GM04504 (cell line): ENCODE measurements around the gene TXNDC15.
"Not testable (repeated sequence)": the region's sequence is repeated elsewhere in the genome, so short reads cannot be mapped to it uniquely, and the experiment has no call there.

Source experiments
- DNase-seq: peaks from one replicate; pipeline ENCODE4 v3.0.0-alpha.2; 2012; ENCODE audit warnings: low read depth

TXNDC15 gene, protein sequence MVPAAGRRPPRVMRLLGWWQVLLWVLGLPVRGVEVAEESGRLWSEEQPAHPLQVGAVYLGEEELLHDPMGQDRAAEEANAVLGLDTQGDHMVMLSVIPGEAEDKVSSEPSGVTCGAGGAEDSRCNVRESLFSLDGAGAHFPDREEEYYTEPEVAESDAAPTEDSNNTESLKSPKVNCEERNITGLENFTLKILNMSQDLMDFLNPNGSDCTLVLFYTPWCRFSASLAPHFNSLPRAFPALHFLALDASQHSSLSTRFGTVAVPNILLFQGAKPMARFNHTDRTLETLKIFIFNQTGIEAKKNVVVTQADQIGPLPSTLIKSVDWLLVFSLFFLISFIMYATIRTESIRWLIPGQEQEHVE

DNA sequence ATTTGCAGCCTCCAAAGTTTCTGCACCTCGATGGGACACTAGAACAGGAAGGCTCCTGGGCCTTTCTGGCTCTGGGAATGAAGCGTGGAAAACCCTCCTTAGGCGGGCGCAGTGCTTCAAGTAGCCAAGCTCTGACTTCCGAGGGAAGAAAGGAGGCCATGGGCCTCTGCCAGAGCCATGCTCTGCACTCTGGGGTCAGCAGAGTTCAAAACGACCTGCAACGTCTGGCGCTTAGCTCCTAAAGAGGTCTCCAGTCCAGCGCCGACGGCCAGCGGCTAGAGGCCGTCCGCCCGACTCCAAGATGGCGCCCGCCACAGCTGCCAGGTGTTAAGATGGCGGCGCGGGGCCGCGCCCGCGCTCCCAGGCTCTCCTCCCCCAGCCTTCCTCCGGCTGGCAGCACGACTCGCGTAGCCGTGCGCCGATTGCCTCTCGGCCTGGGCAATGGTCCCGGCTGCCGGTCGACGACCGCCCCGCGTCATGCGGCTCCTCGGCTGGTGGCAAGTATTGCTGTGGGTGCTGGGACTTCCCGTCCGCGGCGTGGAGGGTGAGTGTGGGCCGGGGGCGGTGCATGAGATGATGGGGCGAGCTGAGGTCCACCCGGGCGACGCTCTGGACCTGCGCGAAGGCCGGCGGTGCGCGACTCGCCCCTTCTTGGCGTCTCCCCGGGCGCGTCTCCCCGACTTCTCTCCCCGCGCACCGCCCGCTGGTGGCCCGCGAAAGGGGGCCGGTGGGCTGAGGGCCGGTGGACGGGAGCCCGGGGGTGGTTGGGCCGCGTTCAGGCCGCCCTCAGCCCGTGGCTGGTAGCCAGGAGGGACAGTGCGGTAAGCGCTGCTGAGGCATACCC is at the start of gene TXNDC15:
TSS of gene TXNDC15 (plus strand) at position 385 of the 844 bp plus-strand sequence. CDS start at position 442, 57 bp downstream.
- peak; percentile 72 for DNase-seq

DNA sequence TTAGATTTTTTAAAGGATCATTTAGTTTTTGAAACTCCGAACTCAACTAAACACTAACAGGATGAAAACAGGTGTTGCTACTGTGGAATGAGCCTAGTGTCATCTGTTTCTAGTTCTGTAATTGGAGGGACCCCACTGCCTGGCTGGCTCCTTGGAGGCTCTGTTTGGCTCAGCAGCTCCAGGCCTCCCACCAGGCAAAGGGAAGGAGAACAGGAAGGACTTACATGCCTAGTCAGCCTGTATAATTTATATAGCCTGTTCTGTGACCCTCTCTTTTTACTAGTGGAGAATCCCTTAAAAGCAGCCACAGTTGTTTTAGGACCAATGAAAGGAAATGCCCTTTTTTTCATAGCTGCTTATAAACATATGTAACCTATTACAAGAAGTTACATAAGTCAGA is 49.5 kb upstream of the TXNDC15 start:
- DNase-seq: no peak

DNA sequence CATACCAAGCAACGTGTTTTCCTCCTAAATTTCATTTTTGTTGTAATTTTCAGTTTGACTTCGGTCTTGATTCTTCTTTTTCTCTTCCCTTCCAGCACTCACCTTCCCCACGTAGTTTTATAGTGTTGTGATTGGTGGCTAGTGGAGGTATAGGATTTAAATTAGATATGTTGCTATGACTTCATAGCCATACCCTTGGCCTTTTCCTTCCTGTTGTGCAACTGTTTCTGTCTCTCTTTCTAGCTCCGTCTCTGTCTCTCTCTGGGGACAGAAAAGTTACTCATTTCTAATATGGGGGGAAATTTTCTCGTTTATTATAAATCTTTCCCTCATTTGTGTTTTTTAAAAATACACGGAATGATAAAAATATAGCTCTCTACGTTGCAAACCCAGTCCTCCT is 49.0 kb upstream of the TXNDC15 start:
- no peak for DNase-seq

DNA sequence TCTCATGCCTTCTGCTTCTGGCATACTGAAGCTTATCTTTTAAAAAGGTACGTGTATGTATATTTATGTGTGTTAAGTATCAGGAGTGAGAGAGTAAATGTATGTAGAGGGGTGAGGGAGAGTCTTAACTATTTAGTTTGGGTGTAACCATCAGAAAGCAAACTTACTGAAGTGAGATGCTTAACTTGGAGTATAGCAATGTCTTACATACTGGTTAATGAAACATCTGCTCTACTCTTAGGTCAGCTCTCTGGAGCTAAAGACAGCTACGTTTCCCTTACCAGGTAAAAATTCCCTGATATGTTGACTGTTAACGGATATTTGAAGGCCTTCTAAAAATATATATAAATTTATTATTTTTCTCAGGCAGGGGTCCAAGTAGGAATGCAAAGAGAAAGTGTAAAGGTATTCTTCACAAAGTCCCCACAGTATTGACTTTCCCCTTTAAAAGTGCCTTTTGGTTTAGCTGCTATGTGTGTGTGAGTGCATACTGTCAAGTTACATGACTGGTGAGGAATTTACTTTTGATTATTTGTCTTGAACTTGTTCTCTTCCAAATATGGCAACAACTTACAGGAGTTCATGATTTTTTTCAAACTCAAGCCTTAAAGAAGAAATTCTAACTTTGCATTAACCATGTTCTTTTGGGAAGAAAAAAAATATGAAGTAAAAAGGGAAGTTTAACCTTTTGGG is 40.7 kb upstream of the TXNDC15 start:
- DNase-seq: no peak

DNA sequence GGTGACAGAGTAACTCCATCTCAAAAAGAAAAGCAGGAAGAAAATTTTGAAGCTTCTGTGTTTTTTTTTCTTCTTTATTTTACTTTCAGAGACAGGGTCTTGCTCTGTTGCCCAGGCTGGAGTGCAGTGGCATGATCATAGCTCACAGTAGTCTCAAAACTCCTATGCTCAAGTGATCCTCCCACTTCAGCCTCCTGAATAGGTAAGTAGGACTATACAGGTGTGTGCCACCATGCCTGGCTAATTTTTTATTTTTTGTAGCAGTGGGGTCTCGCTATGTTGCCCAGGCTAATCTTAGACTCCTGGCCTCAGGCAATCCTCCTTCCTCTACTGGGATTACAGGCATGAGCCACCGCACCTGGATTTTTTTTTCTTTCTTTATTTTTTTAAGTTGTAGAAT is 38.5 kb upstream of the TXNDC15 start:
- DNase-seq: no peak

DNA sequence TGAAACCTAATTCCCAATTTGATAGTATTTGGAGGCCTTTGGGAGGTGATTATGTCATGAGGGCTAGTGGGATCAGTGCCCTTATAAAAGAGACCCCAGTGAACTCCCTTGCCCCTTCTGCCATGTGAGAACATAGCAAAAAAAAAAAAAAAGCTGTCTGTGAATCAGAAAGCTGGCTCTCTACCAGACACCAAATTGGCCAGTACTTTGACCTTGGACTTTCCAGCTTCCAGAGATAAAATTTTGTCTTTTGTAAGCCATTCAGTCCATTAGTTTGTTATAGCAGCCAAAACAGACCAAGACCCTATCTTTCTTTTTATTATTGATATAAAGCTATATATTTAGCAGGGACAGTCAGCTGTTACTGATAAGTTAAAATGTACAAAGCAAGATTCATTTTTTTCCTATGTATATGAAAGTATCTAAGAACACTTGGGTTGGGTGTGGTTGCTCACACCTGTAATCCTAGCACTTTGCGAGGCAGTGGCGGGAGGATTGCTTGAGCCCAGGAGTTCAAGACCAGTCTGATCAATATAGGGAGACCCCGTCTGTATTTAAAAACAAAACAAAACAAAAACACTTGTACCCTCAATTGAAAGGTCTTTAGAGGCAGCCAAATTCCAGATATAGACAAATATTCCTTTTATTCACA is 36.5 kb upstream of the TXNDC15 start:
- no peak for DNase-seq

DNA sequence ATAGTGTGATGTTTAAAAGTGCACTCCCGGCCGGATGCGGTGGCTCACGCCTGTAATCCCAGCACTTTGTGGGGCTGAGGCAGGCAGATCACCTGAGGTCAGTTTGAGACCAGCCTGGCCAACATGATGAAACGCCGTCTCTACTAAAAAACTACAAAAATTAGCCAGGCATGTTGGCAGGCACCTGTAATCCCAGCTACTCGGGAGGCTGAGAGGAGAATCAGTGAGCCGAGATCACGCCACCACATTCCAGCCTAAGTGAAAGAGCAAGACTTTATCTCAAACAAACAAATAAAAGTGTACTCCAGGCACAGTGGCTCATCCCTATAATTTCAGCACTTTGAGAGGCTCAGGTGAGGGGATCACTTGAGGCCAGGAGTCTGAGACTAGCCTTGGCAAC is 35.8 kb upstream of the TXNDC15 start:
- not testable (repeated sequence) for DNase-seq

DNA sequence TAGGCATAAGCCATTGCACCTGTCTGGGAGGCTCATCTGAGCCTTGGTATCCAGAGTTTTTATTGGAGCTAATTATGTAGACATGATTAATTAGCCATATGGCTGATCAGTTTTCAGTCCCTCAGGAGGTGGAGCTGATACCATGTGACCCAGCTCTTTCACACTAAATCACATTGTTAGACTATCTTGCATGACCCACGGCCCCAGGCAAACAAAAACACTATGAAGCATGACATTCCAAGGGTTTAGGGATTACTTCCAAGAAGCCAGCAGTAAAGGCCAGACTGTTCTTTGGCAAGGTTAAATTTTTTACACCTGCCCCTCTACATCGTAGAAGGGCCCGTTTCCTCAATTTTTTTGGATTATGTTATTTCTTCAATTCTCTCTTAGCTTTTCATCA is 33.4 kb upstream of the TXNDC15 start:
- no peak for DNase-seq

DNA sequence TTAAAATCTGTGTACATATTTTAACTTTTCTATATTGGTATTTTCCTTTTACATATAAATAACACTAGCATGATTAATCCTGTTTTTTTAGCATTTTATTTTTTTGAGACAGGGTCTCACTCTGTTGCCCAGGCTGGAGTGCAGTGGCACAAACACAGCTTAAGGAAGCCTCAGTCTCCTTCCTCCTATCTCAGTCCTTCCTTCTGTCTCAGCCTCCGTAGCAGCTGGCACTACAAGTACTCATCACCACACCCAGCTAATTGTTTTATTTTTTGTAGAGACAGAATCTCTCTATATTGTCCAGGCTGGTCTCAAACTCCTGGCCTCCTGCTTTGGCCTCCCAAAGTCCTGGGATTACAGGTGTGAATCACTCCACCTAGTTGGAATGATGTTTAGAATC is 29.9 kb upstream of the TXNDC15 start:
- DNase-seq: no peak

DNA sequence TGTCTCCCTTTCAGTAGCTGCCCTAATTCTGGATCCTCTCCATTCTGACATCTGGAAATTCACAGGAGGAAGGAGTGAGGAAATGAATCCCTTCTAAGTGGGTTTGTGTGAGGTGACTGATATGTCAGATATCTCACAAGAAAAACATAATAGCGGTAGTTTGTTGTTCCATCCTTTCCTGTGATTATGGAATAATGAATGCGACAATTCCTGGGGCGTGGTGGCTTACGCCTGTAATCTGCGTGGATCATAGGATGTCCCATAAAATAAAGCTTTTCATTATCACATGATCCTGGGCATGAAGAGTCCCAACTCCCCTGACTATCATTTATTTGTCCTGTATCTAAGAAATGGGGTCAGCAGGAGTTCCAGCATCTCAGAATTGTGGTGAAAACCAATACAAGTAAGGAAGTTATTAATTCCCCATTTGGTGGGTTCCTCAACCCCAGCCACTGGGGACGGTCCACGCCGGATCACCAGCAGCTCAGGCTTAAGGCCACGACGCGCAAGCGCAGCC is 28.8 kb upstream of the TXNDC15 start:
- no peak for DNase-seq

DNA sequence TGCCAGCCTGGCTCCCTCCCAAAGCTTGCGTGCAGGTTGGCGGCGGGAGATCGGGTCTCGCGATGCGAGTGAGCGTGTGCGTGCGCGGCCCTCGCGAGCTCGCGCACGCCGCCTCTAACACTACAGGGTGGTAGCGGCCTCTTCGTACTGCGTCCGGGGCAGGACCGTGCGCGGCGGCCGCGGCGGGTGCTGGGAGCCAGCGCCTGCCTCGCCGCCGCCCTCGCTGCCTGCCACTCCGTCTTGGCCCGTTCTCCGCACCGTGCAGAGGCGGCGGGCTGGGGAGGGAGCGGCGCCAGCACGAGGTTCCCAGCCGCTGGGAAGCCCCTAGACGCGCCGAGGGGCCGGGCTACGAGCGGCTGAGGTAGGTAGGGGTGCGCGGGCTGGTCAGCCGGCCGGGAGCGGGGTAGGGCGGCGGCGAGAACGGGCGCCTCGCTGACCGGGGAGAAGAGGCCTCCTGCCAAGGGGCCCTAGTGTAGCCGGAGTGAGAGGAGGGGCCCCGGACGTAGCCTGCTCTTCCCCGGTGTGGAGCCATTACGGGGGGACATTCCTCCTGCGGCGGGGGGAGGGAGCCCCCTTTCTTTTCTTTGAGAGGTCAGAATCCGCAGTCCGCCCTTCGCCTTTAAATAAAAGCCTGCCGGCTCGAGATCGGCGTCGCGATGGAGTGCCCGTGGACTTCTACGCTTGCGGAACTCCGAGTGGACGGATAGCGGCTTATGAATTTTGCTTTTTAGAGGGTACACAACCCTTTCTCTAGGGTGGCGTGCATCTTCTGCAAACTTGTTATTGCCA is 28.1 kb upstream of the TXNDC15 start, which contains the start of gene C5orf24:
TSS of gene C5orf24 (plus strand) at position 117 of the 789 bp plus-strand sequence. CDS start 8,933 bp downstream, outside the sequence.
- DNase-seq: peak; percentile 91

DNA sequence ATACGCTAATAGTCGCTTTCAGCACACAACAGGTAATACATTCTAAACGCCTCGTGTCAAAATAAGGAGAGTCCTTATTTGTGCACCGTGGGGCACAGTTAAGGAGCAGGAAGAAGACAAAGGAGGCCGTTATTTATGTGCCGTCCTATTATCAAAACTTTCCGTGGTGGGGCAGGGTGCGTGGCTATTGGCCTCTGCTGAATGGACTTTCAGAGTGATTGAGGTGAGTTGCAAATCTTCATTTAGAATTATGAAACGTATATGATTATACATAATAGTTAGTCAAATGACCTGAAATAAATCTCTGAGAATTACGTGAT is 27.6 kb upstream of the TXNDC15 start:
- no peak for DNase-seq

DNA sequence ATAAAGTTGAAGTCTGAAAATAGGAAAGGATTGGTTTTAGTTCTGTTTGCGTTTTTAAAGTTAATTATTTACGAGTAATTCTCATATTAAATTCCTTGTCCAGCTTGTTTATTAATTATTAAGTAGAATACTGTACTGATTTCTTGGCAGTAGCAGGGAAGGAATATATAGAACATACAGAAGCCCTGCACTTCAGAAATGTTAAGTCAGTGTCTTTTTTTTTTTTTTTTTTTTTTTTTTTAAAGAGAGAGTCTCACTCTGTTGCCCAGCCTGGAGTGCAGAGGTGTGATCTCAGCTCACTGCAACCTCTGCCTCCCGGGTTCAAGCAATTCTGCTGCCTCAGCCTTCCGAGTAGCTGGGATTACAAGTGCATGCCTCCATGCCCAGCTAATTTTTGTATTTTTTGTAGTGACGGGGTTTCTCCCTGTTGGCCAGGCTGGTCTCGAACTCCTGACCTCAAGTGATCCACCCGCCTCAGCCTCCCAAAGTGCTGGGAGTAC is 24.7 kb upstream of the TXNDC15 start:
- not testable (repeated sequence) for DNase-seq

DNA sequence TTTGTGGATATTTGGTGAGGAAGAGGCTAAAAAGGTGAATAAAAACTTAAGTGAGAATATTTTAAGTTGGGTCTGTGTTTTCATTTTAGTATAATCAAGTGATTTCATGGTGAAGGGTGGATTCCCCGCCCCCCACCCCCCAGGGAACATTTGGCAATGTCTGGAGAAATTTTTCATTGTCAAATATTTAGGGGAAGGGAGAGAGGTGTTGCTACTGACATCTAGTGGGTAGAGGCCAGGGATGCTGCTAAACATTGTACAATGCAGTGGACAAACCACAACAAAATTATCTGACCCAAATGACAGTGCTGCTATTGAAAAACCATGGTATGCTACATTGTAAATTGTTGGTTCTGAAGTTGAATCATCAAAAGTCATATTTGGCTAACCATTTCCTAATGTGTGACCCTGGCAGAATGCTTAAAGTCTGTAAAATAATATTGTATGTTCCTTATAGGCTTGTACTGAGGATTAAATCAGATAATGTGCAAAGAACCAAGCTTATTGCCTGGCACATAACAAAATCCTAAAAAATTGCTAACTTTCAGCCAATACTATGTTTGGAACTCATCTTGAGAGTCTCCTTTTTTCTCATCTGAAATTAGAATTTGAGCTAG is 22.8 kb upstream of the TXNDC15 start:
- no peak for DNase-seq

DNA sequence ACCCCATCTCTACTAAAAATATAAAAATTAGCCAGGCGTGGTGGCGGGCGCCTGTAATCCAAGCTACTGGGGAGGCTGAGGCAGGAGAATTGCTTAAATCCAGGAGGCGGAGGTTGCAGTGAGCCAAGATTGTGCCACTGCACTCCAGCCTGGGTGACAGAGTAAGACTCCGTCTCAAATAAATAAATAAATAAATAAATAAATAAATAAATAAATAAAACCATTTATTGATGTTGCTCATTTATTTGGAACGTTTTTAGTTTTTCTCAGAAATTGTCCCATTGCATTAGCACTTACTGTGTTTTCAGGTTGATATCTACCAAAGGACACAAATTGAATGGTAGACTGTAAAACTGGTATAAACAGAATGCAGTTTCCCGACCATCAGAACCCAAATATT is 17.7 kb upstream of the TXNDC15 start:
- DNase-seq: not testable (repeated sequence)

DNA sequence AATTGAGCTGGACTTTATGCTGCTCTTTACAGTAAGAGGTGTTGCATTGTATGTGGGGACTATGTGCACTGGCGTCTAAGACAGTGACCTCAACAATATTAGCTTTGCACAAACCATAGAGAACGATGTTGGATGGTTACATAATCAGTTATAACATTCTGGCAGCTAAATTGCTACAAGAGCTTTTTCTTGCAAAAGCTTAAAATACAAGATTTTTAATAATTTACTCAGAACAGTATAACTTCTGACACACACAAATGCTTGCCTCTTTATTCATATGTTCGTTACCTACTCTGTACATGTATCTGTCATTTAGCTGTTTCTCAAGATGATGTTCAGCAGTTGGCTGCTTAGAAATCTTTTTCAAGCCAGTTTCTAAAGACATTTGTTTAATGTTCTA is 16.8 kb upstream of the TXNDC15 start:
- no peak for DNase-seq

DNA sequence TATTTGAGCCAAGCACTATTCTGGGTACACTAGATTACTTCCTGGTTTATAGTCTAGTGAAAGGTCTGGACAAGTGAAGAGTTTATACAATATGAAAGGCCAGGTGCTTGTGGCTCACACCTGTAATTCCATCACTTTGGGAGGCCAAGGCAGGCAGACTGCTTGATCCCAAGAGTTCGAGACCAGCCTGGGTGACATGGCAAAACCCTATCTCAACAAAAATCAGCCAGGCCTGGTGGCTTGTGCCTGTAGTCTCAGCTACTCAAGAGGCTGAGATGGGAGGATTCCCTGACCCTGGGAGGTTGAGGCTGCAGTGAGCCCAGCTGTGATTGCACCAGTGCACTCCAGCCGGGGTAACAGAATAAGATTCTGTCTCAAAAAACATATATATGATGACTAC is 9.5 kb upstream of the TXNDC15 start:
- DNase-seq: no peak

DNA sequence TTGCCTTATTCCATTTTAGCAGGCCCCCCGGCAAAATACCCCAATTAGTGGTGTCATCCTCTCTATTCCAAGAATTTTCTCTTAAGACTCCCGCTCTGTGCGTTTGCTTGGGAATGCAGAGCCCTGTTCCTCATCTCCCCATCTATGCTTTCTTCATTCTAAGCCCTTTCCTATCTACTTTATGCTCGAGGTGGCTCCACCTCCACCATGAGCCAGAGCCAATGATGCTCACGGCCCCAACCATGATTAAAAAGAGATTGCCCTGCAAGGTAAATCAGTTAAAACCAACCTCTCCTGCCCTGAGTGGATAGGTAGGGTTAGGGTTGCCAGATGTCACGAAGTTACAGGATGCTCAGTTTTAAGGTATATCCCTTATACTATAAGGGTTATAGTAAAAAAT is 677 bp upstream of the TXNDC15 start:
- no peak for DNase-seq

DNA sequence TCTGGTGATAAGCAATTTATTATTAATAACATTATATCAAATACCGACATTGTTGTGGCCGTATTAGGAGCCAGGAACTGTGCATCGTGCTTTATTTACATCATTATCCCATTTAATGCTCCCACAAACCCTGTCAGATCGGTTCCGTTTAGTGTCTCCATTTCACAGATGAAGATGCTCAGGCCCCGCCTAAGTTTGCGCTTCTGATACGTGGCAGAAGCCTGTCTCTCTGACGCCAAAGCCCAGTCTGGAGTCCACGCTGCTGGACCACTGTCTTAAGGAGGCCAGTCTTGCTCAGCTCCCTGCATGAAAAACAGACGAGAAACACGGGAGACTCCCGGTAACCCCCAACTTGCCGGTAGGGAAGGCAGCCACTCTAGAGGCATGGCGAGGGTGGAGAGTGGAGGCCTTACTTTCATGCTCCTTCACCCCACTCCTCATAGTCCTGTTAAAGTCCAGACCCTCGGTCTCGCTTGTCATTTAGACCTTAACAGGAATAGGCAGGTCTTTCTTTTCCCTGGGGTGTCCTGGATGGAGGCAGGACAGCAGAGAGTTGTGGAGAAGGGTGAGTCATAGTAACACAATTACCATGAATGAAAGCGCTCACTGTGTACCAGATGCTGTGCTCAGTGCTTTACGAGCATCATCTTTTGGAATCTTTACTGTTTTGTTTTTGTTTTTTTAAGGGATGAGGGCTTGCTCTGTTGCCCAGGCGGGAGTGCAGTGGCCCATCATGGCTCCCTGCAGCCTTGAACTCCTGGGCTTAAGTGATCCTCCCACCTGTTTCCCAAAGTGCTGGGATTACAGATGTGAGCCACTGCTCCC is 872 bp downstream of the TXNDC15 start:
- peak; percentile 75 for DNase-seq

DNA sequence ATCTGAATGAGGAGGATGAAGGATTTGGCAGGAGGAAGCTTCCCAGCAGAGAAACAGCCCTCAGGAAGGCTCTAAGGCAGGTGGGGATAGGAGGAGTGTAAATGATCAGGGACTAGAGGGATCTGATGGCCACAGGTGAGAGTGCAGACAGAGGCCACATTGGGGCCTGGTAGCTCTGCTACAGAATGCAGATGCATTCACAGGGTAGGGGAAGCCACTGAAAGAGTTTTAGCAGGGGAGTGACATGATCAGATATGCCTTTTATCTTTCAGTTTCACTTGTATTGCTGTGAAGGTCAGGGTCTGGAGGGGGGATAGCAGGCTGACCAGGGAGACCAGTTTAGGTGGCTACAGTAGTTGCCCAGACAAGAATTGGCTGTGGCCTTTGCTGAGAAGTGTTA is 3.0 kb downstream of the TXNDC15 start:
- no peak for DNase-seq
